ENCODE measurements around the gene HNRNPH2.

The HNRNPH2 gene

DNA sequence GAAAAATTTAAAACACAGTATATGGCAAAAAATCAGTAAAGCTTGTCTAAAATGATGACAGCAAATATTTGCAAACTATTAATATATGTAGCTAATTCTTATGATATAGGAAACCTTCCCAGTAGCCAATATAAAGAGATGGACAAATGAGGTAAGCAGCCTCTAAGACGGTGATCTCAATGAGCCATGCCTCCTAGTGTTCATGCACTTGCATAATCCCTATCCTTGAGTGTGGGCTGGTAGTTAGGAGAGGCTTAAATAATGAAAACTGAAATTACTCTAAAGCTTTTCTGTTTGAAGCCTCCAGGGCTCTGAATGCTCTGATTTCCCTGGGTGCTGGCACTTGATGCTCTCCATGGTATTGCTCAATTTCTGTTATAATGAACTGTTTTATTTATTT lies 52.6 kb downstream of the HNRNPH2 start:
- no peak for TF ChIP-seq EZH2 (optimal IDR thresholded peaks at IDR 0.05; ENCODE audit: low read depth, low read length)
- no peak for TF ChIP-seq EZH2phosphoT487 (IDR thresholded peaks at IDR 0.05; ENCODE audit: low read length)
- TF ChIP-seq, protein P1, sequence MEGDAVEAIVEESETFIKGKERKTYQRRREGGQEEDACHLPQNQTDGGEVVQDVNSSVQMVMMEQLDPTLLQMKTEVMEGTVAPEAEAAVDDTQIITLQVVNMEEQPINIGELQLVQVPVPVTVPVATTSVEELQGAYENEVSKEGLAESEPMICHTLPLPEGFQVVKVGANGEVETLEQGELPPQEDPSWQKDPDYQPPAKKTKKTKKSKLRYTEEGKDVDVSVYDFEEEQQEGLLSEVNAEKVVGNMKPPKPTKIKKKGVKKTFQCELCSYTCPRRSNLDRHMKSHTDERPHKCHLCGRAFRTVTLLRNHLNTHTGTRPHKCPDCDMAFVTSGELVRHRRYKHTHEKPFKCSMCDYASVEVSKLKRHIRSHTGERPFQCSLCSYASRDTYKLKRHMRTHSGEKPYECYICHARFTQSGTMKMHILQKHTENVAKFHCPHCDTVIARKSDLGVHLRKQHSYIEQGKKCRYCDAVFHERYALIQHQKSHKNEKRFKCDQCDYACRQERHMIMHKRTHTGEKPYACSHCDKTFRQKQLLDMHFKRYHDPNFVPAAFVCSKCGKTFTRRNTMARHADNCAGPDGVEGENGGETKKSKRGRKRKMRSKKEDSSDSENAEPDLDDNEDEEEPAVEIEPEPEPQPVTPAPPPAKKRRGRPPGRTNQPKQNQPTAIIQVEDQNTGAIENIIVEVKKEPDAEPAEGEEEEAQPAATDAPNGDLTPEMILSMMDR (IDR thresholded peaks at IDR 0.05; ENCODE audit: low read length): no peak
- H3K9ac ChIP-seq (ENCODE audit: low read length): no peak overlapping the region
- no peaks in the 10 kb centered on the region for H3K27me3 ChIP-seq (replicated peaks; ENCODE audit: insufficient read depth, low read length)
- no peaks in the 10 kb centered on the region for H3K9me3 ChIP-seq (replicated peaks; ENCODE audit: insufficient read depth, low read length)
- no peaks in the 10 kb centered on the region for H4K20me1 ChIP-seq (ENCODE audit: insufficient read depth, low read length)
- DNase-seq: no peak
- H2AFZ ChIP-seq (ENCODE audit: low read length): no peak overlapping the region
- no peaks in the 10 kb centered on the region for H3K36me3 ChIP-seq (replicated peaks; ENCODE audit: insufficient read depth, low read length)
- no peak overlapping the region for H3K27ac ChIP-seq (ENCODE audit: low read length)
- H3F3A ChIP-seq (ENCODE audit: insufficient read depth, low read length): no peaks in the 10 kb centered on the region
- no peaks in the 10 kb centered on the region for H3K79me2 ChIP-seq (ENCODE audit: low read length)
- no peaks in the 10 kb centered on the region for H3K9me2 ChIP-seq (replicated peaks; ENCODE audit: insufficient read depth, low read length)
- no peaks in the 10 kb centered on the region for H3K4me1 ChIP-seq (ENCODE audit: low read length)
- H3K4me3 ChIP-seq (ENCODE audit: low read length): no peak overlapping the region
- H3K4me2 ChIP-seq (ENCODE audit: low read depth, low read length): no peak overlapping the region

DNA sequence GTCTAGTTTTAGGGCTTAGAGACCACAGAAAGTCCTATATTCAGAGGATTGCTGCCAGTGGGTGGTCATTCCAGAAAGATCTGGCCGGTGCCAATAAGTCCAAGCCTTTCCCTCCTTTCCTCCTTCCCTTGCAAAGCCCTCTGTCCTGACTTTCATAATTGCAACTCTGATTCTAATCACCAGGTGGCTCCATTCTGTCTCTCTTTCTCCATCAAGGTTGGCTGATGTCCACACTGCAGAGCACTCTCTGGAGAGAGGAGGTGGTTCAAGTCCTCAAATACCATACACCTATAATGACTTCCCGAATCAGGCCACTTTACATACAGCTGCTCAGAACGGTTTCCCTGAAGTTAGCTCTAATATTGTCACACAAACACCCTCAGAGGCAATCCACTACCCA lies 54.9 kb downstream of the HNRNPH2 start:
- H4K20me1 ChIP-seq (ENCODE audit: insufficient read depth, low read length): no peaks in the 10 kb centered on the region
- DNase-seq: peak; percentile 13
- TF ChIP-seq EZH2 (optimal IDR thresholded peaks at IDR 0.05; ENCODE audit: low read depth, low read length): no peak
- no peak for TF ChIP-seq EZH2phosphoT487 (IDR thresholded peaks at IDR 0.05; ENCODE audit: low read length)
- TF ChIP-seq, protein P1 (IDR thresholded peaks at IDR 0.05; ENCODE audit: low read length): peak; percentile 42

More for the DNA sequence above, 54.9 kb downstream of the HNRNPH2 start:
- H3K9me2 ChIP-seq (replicated peaks; ENCODE audit: insufficient read depth, low read length): no peaks in the 10 kb centered on the region
- no peak overlapping the region for H3K4me2 ChIP-seq (ENCODE audit: low read depth, low read length)
- no peaks in the 10 kb centered on the region for H3K79me2 ChIP-seq (ENCODE audit: low read length)
- H3K4me3 ChIP-seq (ENCODE audit: low read length): no peak overlapping the region
- H3K4me1 ChIP-seq (ENCODE audit: low read length): no peaks in the 10 kb centered on the region
- H2AFZ ChIP-seq (ENCODE audit: low read length): no peak overlapping the region
- no peaks in the 10 kb centered on the region for H3K9me3 ChIP-seq (replicated peaks; ENCODE audit: insufficient read depth, low read length)
- no peaks in the 10 kb centered on the region for H3F3A ChIP-seq (ENCODE audit: insufficient read depth, low read length)
- H3K36me3 ChIP-seq (replicated peaks; ENCODE audit: insufficient read depth, low read length): no peaks in the 10 kb centered on the region
- no peaks in the 10 kb centered on the region for H3K27me3 ChIP-seq (replicated peaks; ENCODE audit: insufficient read depth, low read length)
- H3K27ac ChIP-seq (ENCODE audit: low read length): no peak overlapping the region
- H3K9ac ChIP-seq (ENCODE audit: low read length): no peak overlapping the region

Measured in MM.1S (cell line).